Measurements from ENCODE around the gene HLA-DMA. TPM values are rescaled to one million over a fixed set of nuclear protein-coding genes. Genes with fewer than 3 reads are reported as not detected.
A peak's percentile ranks its signal among the peaks of the same experiment; 100 is the strongest.

The HLA-DMA gene
- total RNA-seq, 4 donors from 2014 or later = 47.0 to 79.9 (median 62.1) TPM

DNA sequence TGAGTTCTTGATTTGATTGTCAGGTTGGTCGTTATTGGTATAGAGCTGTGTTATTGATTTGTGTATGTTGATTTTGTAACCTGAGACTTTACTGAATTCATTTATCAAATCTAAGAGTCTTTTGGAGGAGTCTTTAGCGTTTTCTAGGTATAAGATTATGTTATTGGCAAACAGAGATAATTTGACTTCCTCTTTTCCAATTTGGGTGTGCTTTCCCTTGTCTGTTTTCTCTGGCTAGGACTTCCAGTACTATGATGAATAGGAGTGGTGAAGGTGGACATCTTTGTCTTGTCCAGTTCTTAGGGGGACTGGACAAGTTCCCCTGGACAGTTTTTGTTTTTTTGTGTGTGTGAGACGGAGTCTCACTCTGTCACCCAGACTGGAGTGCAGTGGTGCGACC lies 39.1 kb upstream of the HLA-DMA start:
- H3K36me3 ChIP-seq = no peaks in the 10 kb centered on the region
- TF ChIP-seq, protein P1, sequence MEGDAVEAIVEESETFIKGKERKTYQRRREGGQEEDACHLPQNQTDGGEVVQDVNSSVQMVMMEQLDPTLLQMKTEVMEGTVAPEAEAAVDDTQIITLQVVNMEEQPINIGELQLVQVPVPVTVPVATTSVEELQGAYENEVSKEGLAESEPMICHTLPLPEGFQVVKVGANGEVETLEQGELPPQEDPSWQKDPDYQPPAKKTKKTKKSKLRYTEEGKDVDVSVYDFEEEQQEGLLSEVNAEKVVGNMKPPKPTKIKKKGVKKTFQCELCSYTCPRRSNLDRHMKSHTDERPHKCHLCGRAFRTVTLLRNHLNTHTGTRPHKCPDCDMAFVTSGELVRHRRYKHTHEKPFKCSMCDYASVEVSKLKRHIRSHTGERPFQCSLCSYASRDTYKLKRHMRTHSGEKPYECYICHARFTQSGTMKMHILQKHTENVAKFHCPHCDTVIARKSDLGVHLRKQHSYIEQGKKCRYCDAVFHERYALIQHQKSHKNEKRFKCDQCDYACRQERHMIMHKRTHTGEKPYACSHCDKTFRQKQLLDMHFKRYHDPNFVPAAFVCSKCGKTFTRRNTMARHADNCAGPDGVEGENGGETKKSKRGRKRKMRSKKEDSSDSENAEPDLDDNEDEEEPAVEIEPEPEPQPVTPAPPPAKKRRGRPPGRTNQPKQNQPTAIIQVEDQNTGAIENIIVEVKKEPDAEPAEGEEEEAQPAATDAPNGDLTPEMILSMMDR (IDR thresholded peaks at IDR 0.05) = no peak
- no peak for TF ChIP-seq POLR2A (IDR thresholded peaks at IDR 0.05)
- no peaks in the 10 kb centered on the region for H3K4me1 ChIP-seq
- no peaks in the 10 kb centered on the region for H3K9me3 ChIP-seq
- H3K27ac ChIP-seq = no peak overlapping the region
- DNase-seq = no peak
- no peak overlapping the region for H3K4me3 ChIP-seq
- no peaks in the 10 kb centered on the region for H3K27me3 ChIP-seq

DNA sequence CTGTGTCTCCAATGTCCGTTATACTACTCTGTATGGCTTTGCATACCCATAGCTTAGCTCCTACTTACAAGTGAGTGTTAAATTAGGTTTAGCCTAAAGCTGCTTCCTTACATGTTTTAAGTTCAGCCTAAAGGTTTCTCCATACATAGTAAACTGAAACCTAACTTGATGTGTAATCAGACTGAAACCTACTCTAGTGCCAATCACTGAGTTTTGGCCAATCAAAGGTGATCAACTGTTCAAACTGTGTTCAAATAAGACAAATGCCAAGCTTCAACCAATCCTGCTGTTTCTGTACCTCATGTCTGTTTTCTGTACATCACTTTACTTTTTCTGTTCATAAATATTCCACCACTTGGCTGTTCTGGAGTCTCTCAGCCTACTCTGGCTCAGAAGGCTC lies 36.5 kb upstream of the HLA-DMA start:
- DNase-seq = no peak
- Histone ChIP-seq H3K27ac (no peak overlapping the region), H3K4me3 (no peak overlapping the region), H3K36me3 (no peaks in the 10 kb centered on the region), H3K9me3 (no peaks in the 10 kb centered on the region), H3K27me3 (no peaks in the 10 kb centered on the region), H3K4me1 (peaks cover 0 to 5% (median 0%) of the 10 kb centered on the region in 4 donors)
- TF ChIP-seq, protein P1 (IDR thresholded peaks at IDR 0.05) = no peak
- TF ChIP-seq POLR2A (IDR thresholded peaks at IDR 0.05) = no peak

DNA sequence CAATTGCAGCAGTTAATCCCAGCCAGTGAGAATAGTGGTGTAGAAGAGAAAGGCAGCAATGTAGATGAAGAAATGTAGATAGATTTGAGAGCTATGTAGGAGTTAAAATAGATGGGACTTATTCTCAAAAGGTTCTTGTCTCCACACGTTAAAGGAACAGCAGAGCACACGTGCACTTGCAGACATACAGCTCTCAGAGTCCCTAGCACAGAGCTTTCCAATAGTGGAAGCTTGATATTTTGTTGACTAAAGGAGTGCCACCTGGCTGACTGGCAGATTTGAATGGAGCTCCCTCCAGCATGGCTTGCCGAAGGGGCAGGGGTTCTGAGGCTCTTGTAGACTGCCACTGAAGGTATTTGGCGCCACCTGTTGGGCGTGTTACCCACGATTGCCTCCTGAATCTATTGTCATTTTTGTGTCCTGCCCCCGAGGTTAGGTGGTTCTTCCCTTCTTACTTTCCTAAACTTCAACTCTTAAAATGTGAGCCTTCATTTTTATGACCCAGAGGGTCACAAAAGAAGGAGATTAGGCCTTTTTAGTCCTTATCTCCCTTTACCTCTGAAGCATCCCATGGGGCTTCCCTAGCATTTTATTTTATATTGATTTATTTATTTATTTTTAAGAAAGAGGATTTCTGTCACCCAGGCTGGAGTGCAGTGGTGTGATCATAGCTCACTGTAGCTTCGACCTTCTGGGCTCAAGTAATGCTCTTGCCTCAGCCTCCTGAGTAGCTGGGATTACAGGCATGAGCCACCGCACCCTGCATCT lies 31.9 kb upstream of the HLA-DMA start:
- Histone ChIP-seq H3K27ac (peak overlapping the region in 2 of 4 donors; percentile 3 to 26), H3K27me3 (no peaks in the 10 kb centered on the region), H3K4me1 (peaks cover 0 to 42% (median 2%) of the 10 kb centered on the region in 4 donors), H3K4me3 (no peak overlapping the region), H3K9me3 (no peaks in the 10 kb centered on the region), H3K36me3 (peaks cover 0 to 22% (median 3%) of the 10 kb centered on the region in 3 donors)
- peak; percentile 90 to 98 (median 98) for DNase-seq
- TF ChIP-seq, protein P1 (IDR thresholded peaks at IDR 0.05) = peak; percentile 74 to 93 (median 89)
- TF ChIP-seq POLR2A (IDR thresholded peaks at IDR 0.05) = no peak

DNA sequence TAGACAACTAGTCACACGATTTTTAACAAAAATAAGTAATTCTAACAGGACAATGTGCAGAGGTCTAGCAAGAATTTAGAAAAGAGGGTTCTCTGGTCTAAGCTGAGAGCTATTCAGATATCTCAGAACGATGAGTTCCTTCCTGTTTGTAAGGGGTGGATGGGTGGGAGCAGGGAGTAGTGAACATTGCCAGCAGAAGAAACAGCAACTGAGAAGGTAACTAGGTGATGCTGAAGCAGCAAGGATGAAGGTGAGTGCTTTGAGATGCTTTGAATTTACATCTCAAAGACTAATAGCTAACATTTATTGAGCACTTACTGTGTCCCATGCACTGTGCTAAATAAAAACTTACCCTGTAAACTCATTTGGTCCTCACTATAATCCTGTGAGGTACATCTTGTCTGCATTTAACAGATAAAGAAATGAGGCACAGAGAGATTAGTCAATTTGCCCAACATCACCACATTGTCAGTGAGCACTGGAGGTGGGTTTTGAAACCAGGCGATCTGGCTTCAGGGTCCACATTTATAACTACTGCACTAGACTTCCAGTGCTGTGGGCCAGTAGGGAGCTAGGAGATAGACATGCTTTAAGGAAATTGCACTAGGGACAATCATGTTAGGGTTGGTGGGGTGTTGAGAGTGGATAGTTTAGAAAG lies 31.2 kb upstream of the HLA-DMA start:
- Histone ChIP-seq H3K27me3 (no peaks in the 10 kb centered on the region), H3K9me3 (no peaks in the 10 kb centered on the region), H3K4me3 (no peak overlapping the region), H3K36me3 (peaks cover 0 to 29% (median 3%) of the 10 kb centered on the region in 3 donors), H3K27ac (peak overlapping the region in 2 of 4 donors; percentile 3 to 26), H3K4me1 (peaks cover 0 to 48% (median 2%) of the 10 kb centered on the region in 4 donors)
- TF ChIP-seq, protein P1 (IDR thresholded peaks at IDR 0.05) = no peak
- no peak for TF ChIP-seq POLR2A (IDR thresholded peaks at IDR 0.05)
- DNase-seq = no peak

DNA sequence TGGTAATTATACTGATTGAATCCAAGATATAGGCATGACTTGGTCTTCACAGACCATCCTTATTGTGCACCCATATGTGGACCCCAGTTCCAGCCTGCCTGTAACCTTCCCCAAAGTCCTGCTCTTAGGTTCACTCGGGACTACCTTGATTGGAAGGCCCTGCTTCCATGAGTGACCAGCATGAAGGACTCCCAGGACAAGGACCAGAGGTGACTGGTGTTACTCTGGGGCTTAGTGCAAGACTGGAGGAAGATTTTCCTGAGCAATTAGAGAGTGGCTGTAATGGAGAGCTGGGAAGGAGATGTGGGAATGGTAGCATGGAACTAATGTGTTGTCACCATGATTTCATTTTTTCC lies 30.6 kb upstream of the HLA-DMA start:
- TF ChIP-seq POLR2A (IDR thresholded peaks at IDR 0.05) = no peak
- TF ChIP-seq, protein P1 (IDR thresholded peaks at IDR 0.05) = no peak
- Histone ChIP-seq H3K9me3 (no peaks in the 10 kb centered on the region), H3K4me3 (no peak overlapping the region), H3K4me1 (peaks cover 0 to 50% (median 2%) of the 10 kb centered on the region in 4 donors), H3K36me3 (peaks cover 0 to 35% (median 3%) of the 10 kb centered on the region in 3 donors), H3K27me3 (no peaks in the 10 kb centered on the region), H3K27ac (no peak overlapping the region)
- no peak for DNase-seq

Measured in Peyer's patch (tissue), 4 donors.